Prostate gland (tissue), 2 donors: Measurements from ENCODE around the gene TMEM139.

Experiments used
- POLR2A ChIP-seq: fragments of 450-650 bp; IDR thresholded peaks from one replicate; pipeline ENCODE4 v1.6.1; 2016; ENCODE audit warnings: antibody characterized with exemption, mild to moderate bottlenecking
- TF ChIP-seq, protein P1 (sequence below), 4 experiments: fragments of 200-600 bp in 2 of 4; fragments of 450-650 bp in 2 of 4; sonication (generic) in 2 of 4; IDR thresholded peaks; 1 replicate in 3 of 4; 2 replicates in 1 of 4; pipeline ENCODE4 v1.5.1; 2016 to 2019; ENCODE audit warnings: antibody characterized with exemption in 4 of 4, mild to moderate bottlenecking in 2 of 4, moderate library complexity in 2 of 4

DNA sequence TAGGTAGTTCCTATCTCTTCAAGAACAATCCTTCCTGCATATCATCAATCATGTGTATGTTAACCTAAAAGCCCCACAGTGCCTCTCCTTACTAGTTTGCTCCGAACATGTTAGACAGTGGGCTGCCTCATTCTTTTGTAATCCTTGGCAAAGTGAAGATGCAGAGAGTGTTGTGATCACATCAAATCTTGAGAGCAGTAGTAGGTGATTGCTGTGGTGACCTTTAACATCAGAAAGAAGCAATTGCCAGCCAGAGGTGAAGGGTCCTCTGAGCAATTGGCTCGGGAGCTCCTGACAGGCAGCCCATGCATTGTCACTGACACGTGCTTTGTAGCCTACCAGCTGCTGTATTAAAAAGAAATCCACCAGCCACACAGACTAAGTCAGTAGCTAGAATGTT lies 41.1 kb upstream of the TMEM139 start:
- TF ChIP-seq, protein P1, sequence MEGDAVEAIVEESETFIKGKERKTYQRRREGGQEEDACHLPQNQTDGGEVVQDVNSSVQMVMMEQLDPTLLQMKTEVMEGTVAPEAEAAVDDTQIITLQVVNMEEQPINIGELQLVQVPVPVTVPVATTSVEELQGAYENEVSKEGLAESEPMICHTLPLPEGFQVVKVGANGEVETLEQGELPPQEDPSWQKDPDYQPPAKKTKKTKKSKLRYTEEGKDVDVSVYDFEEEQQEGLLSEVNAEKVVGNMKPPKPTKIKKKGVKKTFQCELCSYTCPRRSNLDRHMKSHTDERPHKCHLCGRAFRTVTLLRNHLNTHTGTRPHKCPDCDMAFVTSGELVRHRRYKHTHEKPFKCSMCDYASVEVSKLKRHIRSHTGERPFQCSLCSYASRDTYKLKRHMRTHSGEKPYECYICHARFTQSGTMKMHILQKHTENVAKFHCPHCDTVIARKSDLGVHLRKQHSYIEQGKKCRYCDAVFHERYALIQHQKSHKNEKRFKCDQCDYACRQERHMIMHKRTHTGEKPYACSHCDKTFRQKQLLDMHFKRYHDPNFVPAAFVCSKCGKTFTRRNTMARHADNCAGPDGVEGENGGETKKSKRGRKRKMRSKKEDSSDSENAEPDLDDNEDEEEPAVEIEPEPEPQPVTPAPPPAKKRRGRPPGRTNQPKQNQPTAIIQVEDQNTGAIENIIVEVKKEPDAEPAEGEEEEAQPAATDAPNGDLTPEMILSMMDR (IDR thresholded peaks at IDR 0.05): no peak
- no peak for TF ChIP-seq POLR2A
